K562 (cell line): ENCODE data around the gene RELA. TPM values are rescaled to one million over a fixed set of nuclear protein-coding genes. Genes with fewer than 3 reads are reported as not detected.

Experiments used
- ARID1B ChIP-seq: fragments of 450-650 bp; IDR thresholded peaks from 2 replicates; pipeline ENCODE4 v1.6.1; 2016; ENCODE audit warnings: antibody characterized with exemption, mild to moderate bottlenecking, inconsistent platforms
- ARID4B ChIP-seq: sonication (generic); formaldehyde crosslinking; IDR thresholded peaks from 2 replicates; pipeline ENCODE4 v1.8.0; 2022; ENCODE audit warnings: mild to moderate bottlenecking, missing genetic modification reagents
- CREB3L1 ChIP-seq: fragments of 450-650 bp; IDR thresholded peaks from 2 replicates; pipeline ENCODE4 v1.6.1; 2014; ENCODE audit warnings: low read depth, mild to moderate bottlenecking, moderate library complexity, borderline replicate concordance
- JUN ChIP-seq, 2 experiments: sonication (generic) in 1 of 2; formaldehyde crosslinking in 1 of 2; IDR thresholded peaks; 2 replicates each; pipeline versions ENCODE4 v1.6.1 to v1.8.0; 2012 to 2022; ENCODE audit warnings: borderline replicate concordance in 2 of 2, mild to moderate bottlenecking in 2 of 2, improper control_type of control experiment in 1 of 2, low read depth in 1 of 2, low read length in 1 of 2, missing genetic modification reagents in 1 of 2
- NCOA2 ChIP-seq, 2 experiments: fragments of 450-650 bp; IDR thresholded peaks; 2 replicates each; pipeline ENCODE4 v1.6.1; 2018; ENCODE audit warnings: mild to moderate bottlenecking in 2 of 2, moderate library complexity in 1 of 2; ENCODE audit not compliant: partially characterized antibody in 2 of 2
- SAFB2 ChIP-seq: fragments of 200-400 bp; formaldehyde crosslinking; IDR thresholded peaks from 2 replicates; pipeline ENCODE4 v1.6.1; 2018; ENCODE audit warnings: borderline replicate concordance, low read length, low read depth, moderate library complexity; ENCODE audit not compliant: severe bottlenecking
- SMAD3 ChIP-seq: fragments of 450-650 bp; formaldehyde crosslinking; conservative IDR thresholded peaks from 2 replicates; pipeline ENCODE4 v1.4.0; 2020; ENCODE audit warnings: mild to moderate bottlenecking
- SMAD4 ChIP-seq: fragments of 250-450 bp; sonication (Bioruptor Pico); conservative IDR thresholded peaks from 2 replicates; pipeline ENCODE4 v1.8.0; 2021; ENCODE audit warnings: inconsistent platforms, mild to moderate bottlenecking, moderate library complexity
- SNIP1 ChIP-seq: fragments of 450-650 bp; IDR thresholded peaks from 2 replicates; pipeline ENCODE4 v1.7.1; 2017; ENCODE audit warnings: low read depth, mild to moderate bottlenecking
- SP2 ChIP-seq: IDR thresholded peaks from 2 replicates; pipeline ENCODE4 v1.6.1; 2011; ENCODE audit warnings: mild to moderate bottlenecking, low read depth, low read length, moderate library complexity; ENCODE audit not compliant: poor library complexity, severe bottlenecking; ENCODE audit errors: extremely low read depth
- ZFP1 ChIP-seq: fragments of 450-650 bp; formaldehyde crosslinking; IDR thresholded peaks from 2 replicates; pipeline ENCODE4 v1.4.0; 2020; ENCODE audit warnings: mild to moderate bottlenecking, mixed read lengths
- ZHX1 ChIP-seq: fragments of 150-350 bp; conservative IDR thresholded peaks from 2 replicates; pipeline ENCODE4 v1.6.1; 2014; ENCODE audit warnings: low read length
- ZNF143 ChIP-seq: sonication (generic); formaldehyde crosslinking; IDR thresholded peaks from 2 replicates; pipeline ENCODE4 v1.9.0; 2022; ENCODE audit warnings: mild to moderate bottlenecking, missing genetic modification reagents
- polyA plus RNA-seq, 8 experiments: library from polyadenylated mRNA; depleted of rRNA in 4 of 8; stranded (reverse) in 5 of 8; unstranded in 3 of 8; fragments of >200 nt; fragmentation: Nextera tagmentation in 2 of 8; fragmentation: Illumina TruSeq in 1 of 8; extraction: Ambion mirVana in 2 of 8; extraction: Trizol in 1 of 8; gene quantifications; 2 replicates each; pipeline versions ENCODE4 v1.2.1 to v1.2.3, GENCODE V29; 2011 to 2014; ENCODE audit warnings: inconsistent platforms in 1 of 8, missing spikeins in 1 of 8
- total RNA-seq, 7 experiments: library from RNA; depleted of rRNA in 6 of 7; stranded (reverse); fragments of >200 nt in 6 of 7; fragmentation: Illumina TruSeq in 2 of 7; extraction: Trizol in 2 of 7; gene quantifications; 2 replicates each; pipeline versions ENCODE4 v1.2.1 to v1.2.3, GENCODE V29; 2011 to 2021; ENCODE audit warnings: low replicate concordance in 1 of 7
- TF ChIP-seq, protein P1 (sequence below): fragments of 250-450 bp; sonication (Bioruptor Pico); IDR thresholded peaks from 2 replicates; pipeline ENCODE4 v1.5.0; 2020; ENCODE audit warnings: mild to moderate bottlenecking, borderline replicate concordance

RELA gene
- total and polyA plus RNA-seq, 9 of the 15 experiments (the other 6 are each of a cell fraction or from before 2014, with no cell fraction given) = 6.0 to 67.4 (median 20.6) TPM

DNA sequence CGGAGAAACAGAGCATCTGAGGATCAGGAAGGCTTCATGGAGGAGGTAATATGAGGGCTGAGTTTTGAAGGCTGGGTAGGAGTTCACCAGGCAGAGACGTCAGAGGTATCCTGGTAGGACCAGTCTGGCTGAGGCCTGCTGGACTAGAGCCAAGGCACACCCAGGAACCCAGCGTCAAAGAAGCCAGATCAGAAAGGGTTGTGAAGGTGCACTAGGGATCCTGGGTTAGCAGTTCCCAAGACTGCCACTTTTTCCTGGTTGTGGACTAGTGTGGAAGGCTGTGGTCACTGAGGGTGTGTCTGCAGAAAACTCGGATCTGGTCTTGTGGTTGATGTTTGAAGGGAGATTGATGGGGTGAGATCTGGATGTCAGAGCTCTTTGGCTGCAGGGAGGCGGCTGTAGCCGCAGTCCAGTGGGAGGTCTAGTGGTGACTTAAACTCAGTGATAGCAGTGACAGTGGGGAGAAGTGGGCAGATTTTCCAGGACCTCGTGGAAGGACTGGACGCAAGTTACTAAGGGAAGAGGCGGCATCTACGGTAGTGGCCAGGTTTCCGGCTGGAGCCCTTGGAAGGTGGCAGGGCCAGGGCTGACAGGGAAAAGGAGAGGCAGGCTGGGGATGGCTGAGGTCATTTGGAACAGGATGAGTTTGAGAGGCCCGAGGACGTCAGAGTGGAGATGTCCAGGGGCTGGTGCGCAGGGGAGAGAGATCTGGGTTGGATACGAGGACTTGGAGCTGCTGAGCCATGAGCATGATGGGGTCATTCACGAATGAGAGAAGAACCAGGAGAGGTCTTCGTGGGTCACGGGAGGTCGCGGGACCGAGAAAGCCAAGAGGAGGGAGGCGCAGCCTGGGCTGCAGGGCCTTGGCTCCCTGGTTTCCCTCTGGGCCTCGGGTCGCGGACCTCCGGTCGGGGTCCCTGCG is 10.9 kb downstream of the RELA start (continued):
- TF ChIP-seq ZHX1 = no peak
- no peak for TF ChIP-seq SP2
- no peak for TF ChIP-seq JUN (IDR thresholded peaks at IDR 0.05; ENCODE audit: borderline replicate concordance, low read depth, low read length)
- TF ChIP-seq JUN (CRISPR knock-in tag; IDR thresholded peaks at IDR 0.05; ENCODE audit: borderline replicate concordance) = no peak
- TF ChIP-seq ZNF143 (CRISPR knock-in tag) = no peak
- TF ChIP-seq SAFB2 = no peak
- TF ChIP-seq CREB3L1 = no peak
- no peak for TF ChIP-seq SMAD3 (CRISPR knock-in tag)
- TF ChIP-seq SNIP1 = no peak
- TF ChIP-seq NCOA2 (IDR thresholded peaks at IDR 0.05; ENCODE audit: partially characterized antibody in 2 of 2) = no peak
- peak; percentile 47; the same call in 1 of the 2 replicates for TF ChIP-seq ARID1B
- TF ChIP-seq, protein P1, sequence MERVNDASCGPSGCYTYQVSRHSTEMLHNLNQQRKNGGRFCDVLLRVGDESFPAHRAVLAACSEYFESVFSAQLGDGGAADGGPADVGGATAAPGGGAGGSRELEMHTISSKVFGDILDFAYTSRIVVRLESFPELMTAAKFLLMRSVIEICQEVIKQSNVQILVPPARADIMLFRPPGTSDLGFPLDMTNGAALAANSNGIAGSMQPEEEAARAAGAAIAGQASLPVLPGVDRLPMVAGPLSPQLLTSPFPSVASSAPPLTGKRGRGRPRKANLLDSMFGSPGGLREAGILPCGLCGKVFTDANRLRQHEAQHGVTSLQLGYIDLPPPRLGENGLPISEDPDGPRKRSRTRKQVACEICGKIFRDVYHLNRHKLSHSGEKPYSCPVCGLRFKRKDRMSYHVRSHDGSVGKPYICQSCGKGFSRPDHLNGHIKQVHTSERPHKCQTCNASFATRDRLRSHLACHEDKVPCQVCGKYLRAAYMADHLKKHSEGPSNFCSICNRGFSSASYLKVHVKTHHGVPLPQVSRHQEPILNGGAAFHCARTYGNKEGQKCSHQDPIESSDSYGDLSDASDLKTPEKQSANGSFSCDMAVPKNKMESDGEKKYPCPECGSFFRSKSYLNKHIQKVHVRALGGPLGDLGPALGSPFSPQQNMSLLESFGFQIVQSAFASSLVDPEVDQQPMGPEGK (CRISPR knock-in tag) = no peak
- TF ChIP-seq SMAD4 (CRISPR knock-in tag) = no peak
- TF ChIP-seq ZFP1 (CRISPR knock-in tag) = no peak
- TF ChIP-seq ARID4B = 0 out of 2 replicates have a peak, but pooled peaks have one; percentile 17
